WTC11 (cell line): ENCODE measurements around the gene MYO15A.

Source experiments
- ATF1 ChIP-seq: sonication (generic); formaldehyde crosslinking; IDR thresholded peaks from 2 replicates; pipeline ENCODE4 v1.8.1; 2023; ENCODE audit warnings: mild to moderate bottlenecking, moderate library complexity, missing genetic modification reagents
- CREB1 ChIP-seq: sonication (generic); formaldehyde crosslinking; IDR thresholded peaks from 2 replicates; pipeline ENCODE4 v1.8.0; 2023; ENCODE audit warnings: mild to moderate bottlenecking, missing genetic modification reagents
- CTCF ChIP-seq: fragments of 200-600 bp; IDR thresholded peaks from 2 replicates; pipeline ENCODE4 v1.8.0; 2022; ENCODE audit warnings: antibody characterized with exemption
- ETV6 ChIP-seq: sonication (generic); formaldehyde crosslinking; IDR thresholded peaks from 2 replicates; pipeline ENCODE4 v1.8.1; 2022; ENCODE audit warnings: mild to moderate bottlenecking, missing genetic modification reagents
- NR3C1 ChIP-seq: sonication (generic); formaldehyde crosslinking; conservative IDR thresholded peaks from 2 replicates; pipeline ENCODE4 v1.8.1; 2023; ENCODE audit warnings: low read depth, mild to moderate bottlenecking, missing genetic modification reagents

- TF ChIP-seq ETV6 (no peak), CTCF (no peak), ATF1 (CRISPR knock-in tag) (no peak), CREB1 (CRISPR knock-in tag) (no peak), NR3C1 (CRISPR knock-in tag) (no peak)
These were observed 117.9 kb downstream of the MYO15A start for GRCh38 chr17:18226284-18226945.
